LNCaP clone FGC (cell line): ENCODE data around the gene FUZ.

Source experiments
- DNase-seq: peaks from one replicate; pipeline ENCODE4 v3.0.0-alpha.2; 2011; ENCODE audit warnings: low read depth
- H3K4me3 ChIP-seq: 2 replicates; pipeline ENCODE4 v1.5.1; 2011; ENCODE audit warnings: mild to moderate bottlenecking, low read depth, low read length, control low read depth
- TF ChIP-seq, protein P1 (sequence below): IDR thresholded peaks from 2 replicates; pipeline ENCODE4 v1.5.1; 2012; ENCODE audit warnings: mild to moderate bottlenecking; ENCODE audit not compliant: control insufficient read depth, insufficient read depth; ENCODE audit errors: extremely low read depth

FUZ gene

GRCh38 chr19:49799798-49800376, 13.2 kb downstream of the FUZ start:
- no peak overlapping the region for H3K4me3 ChIP-seq
- no peak for DNase-seq
- TF ChIP-seq, protein P1, sequence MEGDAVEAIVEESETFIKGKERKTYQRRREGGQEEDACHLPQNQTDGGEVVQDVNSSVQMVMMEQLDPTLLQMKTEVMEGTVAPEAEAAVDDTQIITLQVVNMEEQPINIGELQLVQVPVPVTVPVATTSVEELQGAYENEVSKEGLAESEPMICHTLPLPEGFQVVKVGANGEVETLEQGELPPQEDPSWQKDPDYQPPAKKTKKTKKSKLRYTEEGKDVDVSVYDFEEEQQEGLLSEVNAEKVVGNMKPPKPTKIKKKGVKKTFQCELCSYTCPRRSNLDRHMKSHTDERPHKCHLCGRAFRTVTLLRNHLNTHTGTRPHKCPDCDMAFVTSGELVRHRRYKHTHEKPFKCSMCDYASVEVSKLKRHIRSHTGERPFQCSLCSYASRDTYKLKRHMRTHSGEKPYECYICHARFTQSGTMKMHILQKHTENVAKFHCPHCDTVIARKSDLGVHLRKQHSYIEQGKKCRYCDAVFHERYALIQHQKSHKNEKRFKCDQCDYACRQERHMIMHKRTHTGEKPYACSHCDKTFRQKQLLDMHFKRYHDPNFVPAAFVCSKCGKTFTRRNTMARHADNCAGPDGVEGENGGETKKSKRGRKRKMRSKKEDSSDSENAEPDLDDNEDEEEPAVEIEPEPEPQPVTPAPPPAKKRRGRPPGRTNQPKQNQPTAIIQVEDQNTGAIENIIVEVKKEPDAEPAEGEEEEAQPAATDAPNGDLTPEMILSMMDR, result 0 out of 2 replicates have a peak, but pooled peaks have one; percentile 7

DNA sequence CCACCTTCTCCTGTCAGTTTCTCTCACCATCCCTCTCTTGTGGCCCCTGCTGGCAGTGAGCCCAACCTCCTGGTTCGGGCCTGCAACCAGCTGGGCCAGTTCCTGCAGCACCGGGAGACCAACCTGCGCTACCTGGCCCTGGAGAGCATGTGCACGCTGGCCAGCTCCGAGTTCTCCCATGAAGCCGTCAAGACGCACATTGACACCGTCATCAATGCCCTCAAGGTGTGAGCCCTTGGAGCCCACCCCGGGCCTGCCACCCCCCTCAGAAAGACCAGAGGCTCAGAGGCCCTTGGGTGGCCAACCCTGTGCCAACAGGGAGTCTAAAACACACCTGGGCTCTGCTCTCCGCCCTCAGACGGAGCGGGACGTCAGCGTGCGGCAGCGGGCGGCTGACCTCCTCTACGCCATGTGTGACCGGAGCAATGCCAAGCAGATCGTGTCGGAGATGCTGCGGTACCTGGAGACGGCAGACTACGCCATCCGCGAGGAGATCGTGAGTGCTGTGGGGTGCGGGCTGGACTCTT, 13.8 kb downstream of the FUZ start:
- H3K4me3 ChIP-seq, result no peak overlapping the region
- DNase-seq, result no peak
- TF ChIP-seq, protein P1, result no peak

- no peak overlapping the region for H3K4me3 ChIP-seq
- DNase-seq, result no peak
Measured at GRCh38 chr19:49798574-49798973, 14.5 kb downstream of the FUZ start.

DNA sequence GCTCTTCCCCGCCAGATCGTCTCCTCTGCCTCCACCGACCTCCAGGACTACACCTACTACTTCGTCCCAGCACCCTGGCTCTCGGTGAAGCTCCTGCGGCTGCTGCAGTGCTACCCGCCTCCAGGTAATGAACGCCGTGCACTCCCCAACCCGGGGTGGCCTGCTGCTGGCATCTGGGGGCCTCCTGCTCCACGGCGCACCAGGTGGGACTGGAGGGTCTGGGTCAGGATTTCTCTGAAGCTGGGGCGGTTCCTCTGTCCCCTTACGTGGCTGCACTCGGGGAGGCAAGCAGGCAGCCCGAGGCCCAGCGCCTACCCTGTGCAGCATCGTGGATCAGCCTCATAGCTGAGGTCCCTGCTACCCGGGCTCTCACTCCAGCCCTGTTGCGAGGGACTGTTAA, 17.5 kb downstream of the FUZ start:
- TF ChIP-seq, protein P1, result no peak
- no peak overlapping the region for H3K4me3 ChIP-seq
- no peak for DNase-seq

More at GRCh38 chr19:49798574-49798973, 14.5 kb downstream of the FUZ start:
- TF ChIP-seq, protein P1, result no peak

GRCh38 chr19:49793561-49793840, 19.6 kb downstream of the FUZ start:
- DNase-seq, result no peak
- H3K4me3 ChIP-seq, result no peak overlapping the region
- TF ChIP-seq, protein P1, result no peak

DNA sequence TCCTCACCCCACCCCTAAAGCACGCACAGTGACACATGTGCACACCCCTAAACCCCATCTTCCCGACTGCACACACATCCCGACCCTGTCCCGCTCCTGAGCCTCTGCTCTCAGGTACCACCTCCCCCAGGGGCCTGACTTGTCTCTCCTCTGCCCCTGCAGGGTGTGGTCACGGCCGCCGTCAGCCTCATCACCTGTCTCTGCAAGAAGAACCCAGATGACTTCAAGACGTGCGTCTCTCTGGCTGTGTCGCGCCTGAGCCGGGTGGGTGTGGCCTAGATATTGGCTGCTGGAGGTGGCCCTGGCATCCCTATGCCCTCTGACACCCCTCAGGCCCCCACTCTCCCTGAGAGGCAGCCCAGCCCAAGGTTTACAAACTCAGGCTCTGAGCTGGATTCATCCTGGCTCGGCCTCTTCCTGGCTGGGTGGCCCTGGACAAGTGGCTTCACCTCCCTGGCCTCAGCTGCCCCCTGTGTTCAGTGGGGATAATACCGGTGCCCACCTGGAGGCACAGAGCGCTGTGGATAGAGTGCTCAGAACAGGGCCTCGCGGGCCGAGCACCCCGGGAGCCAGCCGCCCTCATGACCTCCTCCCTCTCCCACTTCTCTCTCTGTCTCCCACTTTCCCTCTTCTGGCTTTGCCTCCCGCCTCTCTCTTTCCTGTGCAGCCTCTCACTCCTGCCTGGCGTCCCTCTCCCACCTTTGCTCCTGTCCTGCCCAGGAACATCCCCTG, 20.1 kb downstream of the FUZ start:
- no peak overlapping the region for H3K4me3 ChIP-seq
- TF ChIP-seq, protein P1, result no peak
- DNase-seq, result no peak

DNA sequence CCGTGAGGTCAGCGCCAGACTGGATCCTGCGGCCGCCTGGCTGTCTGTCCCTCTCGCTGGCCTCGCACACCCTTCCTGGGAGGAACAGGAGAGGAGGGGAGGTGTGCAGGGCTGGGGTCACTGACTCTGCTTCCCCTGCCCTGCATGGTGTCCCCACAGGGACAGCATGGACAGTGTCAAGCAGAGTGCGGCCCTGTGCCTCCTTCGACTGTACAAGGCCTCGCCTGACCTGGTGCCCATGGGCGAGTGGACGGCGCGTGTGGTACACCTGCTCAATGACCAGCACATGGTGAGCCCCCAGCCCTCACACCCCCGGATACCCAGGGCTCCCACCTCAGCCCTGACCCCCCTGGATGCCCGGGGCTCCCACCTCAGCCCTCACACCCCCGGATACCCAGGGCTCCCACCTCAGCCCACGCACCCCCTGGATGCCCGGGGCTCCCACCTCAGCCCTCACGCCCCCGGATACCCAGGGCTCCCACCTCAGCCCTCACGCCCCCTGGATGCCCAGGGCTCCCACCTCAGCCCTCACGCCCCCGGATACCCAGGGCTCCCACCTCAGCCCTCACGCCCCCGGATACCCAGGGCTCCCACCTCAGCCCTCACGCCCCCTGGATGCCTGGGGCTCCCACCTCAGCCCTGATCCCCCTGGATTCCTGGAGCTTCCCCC, 21.2 kb downstream of the FUZ start:
- no peak overlapping the region for H3K4me3 ChIP-seq
- TF ChIP-seq, protein P1, result no peak

More for the DNA sequence above, 21.2 kb downstream of the FUZ start:
- no peak for DNase-seq
